ENCODE results near the gene CNPY3.
A peak's percentile ranks its signal among the peaks of the same experiment; 100 is the strongest.

The CNPY3 gene

GRCh38 chr6:42981836-42982235, 52.6 kb downstream of the CNPY3 start:
- DNase-seq (ENCODE audit: low read depth), result no peak

DNA sequence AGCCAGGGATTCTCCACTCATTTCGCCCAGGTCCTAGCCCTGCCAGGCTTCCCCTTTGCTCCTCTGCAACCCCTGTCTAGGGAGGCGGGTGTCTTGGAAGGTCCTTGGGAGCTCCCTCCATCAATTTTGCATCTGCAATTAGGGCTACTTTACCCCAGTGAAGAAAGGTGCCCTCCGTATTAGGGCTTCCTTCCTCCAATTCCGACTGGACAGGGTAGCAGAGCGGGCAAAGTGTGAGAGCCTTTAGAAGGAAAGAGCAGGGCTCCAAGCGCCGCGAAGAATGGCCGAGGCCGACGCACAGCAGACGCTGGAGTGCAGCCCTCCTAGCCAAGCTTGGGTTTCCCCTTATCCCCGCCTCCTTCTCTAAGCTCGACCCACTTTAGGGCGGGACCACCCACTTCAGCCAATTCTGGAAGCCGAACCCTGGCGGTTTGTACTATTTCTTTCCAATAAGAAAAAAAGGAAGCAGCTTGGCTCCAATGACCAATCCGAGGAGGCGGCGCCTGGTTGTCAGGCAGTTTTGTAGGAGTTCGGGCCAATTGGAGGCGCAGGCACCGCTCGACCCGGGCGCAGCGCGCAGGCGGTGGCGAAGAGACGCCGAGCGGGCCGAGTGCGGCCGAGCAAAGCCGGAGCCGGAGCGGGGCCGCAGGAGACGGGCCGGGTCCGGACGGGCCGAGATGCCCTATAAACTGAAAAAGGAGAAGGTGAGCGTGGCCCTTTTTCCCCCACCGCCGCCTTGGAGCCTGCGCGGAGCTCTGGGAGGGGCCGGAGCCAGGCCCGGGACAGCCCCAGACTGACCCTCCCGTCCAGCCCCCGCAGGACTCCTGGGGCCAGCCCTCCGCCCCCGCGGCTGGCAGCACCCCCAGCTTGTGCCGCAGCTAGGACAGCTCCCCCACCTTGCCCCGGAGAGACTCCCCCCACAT, 55.0 kb downstream of the CNPY3 start, which contains the start of gene PPP2R5D:
PPP2R5D (plus strand) TSS at position 570 of the 923 bp plus-strand sequence; CDS start at position 678, 108 bp downstream.
- peak; percentile 94 for DNase-seq (ENCODE audit: low read depth)

DNA sequence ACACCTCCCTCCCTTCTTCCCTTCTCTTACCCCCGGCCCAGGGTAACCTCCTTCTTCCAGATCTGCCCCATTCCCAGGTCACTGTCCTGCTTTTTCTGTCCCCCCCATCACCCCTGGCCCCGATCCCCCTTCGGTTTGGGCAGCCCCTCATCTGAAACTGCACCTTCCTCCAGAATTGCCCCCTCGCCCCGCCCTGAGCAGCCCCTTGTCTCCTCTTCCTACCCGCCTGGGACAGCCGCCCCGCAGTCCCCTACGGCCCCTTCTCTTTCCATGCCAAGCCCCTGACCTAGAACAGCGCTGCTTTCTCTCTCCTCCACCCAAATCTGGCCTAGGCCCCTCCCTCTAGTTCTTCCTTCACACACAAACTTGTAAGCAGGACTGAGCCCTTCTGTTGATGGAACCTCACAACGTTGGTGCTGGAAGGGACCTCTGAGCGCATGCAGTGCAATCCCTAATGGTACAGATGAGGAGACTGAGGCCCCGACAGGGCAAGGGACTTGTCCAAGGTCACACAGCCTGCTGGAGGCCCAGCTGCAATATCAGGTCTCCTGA, 55.7 kb downstream of the CNPY3 start:
- DNase-seq (ENCODE audit: low read depth), result peak; percentile 8

- no peak for DNase-seq (ENCODE audit: low read depth)
Measured at GRCh38 chr6:42987533-42988451, 58.5 kb downstream of the CNPY3 start.

- DNase-seq (ENCODE audit: low read depth), result no peak
Measured at GRCh38 chr6:42988486-42989020, 59.3 kb downstream of the CNPY3 start.

All from activated T-helper 9 cell treated with anti-CD3 and anti-CD28 coated beads, Interleukin-2, amount 50 U/mL, for 16 hours (primary cell).